8988T (cell line): ENCODE measurements around the gene SCYGR3.
"Not testable (repeated sequence)": the region's sequence is repeated elsewhere in the genome, so short reads cannot be mapped to it uniquely, and the experiment has no call there.

Experiments
- DNase-seq: peaks from one replicate; pipeline ENCODE4 v3.0.0; 2011

The SCYGR3 gene

DNA sequence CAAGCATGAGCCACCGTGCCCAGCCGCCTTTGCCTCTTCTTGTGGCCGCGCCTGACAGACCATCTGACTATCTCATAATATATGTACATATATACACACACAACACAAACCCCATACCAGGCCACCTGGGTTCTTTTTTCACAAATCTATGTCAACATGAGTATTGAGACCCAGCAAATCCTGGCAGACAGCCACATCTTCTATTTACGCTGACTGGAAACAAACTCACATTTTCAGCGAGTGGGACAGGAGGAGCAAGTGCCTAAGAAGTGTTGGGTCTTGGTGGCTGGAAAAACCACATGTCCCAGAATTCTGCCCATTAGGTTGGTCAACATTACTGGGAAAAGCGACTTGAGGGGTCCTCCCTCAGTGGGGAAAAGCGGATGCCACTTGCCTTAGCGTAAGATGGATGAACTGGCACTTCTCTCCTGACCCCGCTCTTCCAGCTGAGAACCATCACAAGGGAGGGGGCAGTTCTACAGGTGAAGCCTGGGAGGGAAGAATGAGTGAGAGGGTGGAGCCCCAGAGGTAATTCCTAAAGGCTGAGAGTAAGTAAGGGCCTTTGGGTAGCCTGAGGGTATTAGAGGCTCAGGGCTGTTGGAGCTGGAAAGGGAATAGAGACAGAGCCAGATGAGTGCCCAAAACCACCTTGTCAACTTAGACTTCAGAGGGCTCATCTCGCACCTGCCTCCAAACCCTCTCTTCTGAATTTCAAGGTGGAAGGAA lies 1.9 kb downstream of the SCYGR3 start:
- DNase-seq: no peak

DNA sequence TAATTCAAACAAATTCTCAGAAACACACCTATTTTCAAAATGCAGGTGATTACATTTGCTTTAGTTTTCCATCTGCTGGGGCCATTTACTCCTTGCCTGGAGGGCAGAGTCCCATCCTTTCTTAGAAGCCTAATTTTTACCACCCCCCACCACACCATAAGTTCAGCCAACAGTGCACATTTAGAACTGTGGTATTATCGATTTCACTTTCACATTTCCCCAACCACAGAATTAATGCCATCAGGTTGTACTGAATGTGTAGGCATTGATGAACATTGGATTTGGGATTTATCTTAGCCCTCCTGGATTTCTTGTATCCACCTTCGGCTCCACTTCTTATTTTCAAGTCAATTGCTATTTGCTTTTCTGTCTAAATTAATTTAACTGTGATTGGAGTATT lies 4.5 kb downstream of the SCYGR3 start:
- DNase-seq: no peak

DNA sequence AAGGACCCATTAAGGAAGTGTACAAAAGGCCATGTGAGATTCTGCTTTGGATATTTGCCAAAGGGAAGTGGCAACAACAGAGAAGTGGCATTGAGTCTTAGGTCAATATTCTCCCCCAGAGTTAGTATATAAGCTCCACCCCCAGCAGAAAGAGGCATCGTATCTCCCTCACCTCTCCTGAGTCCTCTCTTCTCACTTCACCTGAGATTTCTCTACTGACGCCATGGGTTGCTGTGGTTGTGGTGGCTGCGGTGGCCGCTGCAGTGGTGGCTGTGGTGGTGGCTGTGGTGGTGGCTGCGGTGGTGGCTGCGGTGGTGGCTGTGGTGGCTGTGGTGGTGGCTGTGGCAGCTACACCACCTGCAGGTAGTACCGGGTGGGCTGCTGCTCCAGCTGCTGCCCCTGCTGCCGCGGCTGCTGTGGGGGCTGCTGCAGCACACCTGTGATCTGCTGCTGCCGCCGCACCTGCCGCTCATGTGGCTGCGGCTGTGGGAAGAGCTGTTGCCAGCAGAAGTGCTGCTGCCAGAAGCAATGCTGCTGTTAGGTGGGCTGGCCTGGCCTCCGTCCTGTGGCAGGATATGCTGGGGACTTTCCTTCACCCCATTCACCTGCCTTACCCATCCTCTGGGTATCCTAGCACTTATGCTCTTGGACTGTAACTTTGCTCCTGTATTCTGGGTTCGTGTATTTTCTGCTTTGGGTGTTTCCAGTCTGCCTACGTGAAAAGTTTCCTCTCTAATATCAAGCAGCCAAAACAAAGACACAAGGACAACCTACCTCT lies 5.9 kb downstream of the SCYGR3 start:
- no peak for DNase-seq

DNA sequence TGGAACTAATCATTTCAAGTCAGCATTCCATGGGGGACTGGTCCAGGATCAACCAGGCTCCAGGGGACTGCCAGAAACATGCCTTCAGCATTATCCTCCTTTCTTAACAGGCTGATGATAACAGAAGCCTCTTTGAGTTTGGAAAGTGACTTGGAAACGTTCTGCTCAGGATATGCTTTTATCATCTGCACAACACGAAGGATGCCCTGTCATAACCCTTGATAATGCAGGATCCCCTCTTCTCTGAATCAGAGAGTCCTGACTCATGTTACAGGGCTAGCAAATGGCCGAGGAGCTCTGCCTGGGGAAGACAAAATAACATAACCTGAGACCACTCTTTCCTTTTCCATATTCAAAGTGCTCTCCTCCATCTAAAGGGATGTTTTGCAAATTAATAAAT lies 6.7 kb downstream of the SCYGR3 start:
- no peak for DNase-seq

DNA sequence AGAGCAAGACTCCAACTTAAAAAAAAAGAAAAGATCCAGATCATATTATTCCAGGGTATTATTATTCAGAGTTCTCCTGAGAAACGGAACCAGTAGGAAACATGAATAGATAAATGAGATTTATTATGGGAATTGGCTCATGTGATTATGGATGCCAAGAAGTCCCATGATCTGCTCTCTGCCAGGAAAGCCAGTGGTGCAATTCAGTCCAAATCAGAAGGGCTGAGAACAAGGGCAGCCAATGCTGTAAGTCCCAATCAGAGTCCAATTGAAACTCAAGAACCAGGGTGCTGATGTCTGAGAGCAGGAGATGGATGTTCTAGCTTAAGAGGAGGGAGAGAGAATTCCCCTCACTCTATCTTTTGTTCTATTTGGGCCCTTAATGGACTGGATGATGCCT lies 8.2 kb downstream of the SCYGR3 start:
- no peak for DNase-seq

DNA sequence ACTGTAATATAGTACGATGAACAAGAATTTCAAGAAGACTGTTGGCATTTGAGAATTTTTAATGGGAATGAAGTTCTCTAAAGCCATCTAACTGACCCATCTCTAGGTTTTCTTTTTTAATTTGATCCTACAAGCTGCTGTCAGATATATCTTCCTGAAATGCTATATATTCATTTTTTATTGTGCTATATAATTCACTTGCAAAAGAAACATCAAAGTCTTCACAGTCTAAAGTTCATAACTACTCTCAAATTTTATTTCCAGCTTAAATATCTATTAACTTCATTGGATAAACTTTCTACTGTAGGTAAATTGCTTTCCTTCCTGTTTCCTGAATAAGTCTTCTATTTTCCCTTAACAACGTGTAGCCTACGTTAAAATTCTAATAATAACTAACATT lies 12.3 kb downstream of the SCYGR3 start:
- no peak for DNase-seq

DNA sequence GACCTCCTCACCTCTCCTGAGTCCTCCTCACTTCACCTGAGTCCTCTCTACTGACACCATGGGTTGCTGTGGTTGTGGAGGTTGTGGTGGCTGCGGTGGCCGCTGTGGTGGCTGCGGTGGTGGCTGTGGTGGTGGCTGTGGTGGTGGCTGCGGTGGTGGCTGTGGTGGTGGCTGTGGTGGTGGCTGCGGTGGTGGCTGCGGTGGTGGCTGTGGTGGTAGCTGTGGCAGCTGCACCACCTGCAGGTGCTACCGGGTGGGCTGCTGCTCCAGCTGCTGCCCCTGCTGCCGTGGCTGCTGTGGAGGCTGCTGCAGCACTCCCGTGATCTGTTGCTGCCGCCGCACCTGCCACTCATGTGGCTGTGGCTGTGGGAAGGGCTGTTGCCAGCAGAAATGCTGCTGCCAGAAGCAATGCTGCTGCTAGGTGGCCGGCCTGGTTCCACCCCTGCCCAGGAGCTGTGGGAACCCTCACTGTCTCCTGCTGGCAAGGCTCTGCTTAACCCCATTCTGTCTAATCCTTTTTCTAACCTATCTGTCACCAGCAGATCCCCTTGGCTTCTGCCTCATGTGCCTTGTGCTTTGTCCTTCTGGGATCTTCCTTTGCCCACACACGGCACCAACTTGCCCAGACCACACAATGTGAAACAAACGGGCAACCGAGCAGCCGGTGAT lies 15.7 kb downstream of the SCYGR3 start, which contains the start of gene SCYGR2:
Gene SCYGR2, plus strand, starts transcription at position 59 of the 669 bp plus-strand sequence. Its CDS starts 0 bp downstream, at position 59.
- DNase-seq: not testable (repeated sequence)

DNA sequence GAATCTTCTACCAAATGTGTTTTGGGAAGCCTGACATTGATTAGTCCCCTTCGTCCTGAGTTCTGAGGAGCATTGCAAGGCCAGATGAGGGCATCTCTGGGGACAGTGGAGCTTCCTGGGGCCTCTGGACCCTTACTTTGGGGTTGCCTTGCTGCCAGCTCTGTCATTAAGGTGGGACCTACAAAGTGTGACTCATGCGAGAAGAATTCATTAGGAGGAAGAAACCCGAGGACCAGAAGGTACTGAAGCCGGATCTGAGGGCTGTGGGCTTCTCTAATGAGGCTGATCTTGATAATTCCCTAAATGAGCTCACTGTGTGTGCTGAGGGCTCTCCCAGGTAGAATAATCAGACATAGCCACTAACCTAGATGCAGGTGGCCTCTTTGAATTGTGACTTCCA lies 16.6 kb downstream of the SCYGR3 start:
- no peak for DNase-seq

DNA sequence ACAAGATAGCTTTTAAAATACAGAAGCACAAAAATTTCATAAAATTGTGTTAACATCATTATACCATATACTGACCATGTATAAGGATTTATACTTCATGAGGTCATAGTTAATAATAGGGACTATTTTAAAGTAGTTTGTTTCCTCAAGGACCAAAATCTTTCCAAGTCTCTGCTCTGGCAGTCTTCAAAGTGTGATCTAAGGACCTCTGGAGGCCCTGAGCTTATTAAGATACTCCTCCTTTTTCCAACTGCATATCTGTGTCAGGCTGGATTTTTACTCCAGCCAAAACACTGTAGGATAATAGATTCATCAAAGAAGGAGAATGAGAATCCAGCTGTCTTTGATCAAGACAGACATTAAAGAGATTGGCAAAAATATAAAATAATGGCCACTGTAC lies 17.6 kb downstream of the SCYGR3 start:
- DNase-seq: no peak

DNA sequence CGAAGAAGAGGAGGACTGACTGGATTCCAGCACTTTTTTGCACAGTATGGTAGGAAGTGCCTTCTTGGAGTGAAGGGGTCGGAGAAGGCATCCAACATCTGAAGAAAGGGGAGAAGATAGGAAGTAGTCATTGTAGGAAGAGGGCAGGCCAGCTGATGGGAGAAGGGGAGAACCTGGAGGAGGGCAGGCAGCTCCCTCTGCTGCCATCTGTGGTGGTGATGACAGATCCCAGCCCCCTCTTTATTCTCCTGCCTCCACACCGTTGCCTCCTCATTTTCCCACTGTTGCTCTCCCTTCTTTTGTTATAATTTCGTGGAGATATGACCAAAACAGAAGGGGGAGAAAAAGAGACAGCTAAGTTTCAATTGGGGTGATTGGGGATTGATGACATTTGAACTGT lies 18.8 kb downstream of the SCYGR3 start:
- no peak for DNase-seq

DNA sequence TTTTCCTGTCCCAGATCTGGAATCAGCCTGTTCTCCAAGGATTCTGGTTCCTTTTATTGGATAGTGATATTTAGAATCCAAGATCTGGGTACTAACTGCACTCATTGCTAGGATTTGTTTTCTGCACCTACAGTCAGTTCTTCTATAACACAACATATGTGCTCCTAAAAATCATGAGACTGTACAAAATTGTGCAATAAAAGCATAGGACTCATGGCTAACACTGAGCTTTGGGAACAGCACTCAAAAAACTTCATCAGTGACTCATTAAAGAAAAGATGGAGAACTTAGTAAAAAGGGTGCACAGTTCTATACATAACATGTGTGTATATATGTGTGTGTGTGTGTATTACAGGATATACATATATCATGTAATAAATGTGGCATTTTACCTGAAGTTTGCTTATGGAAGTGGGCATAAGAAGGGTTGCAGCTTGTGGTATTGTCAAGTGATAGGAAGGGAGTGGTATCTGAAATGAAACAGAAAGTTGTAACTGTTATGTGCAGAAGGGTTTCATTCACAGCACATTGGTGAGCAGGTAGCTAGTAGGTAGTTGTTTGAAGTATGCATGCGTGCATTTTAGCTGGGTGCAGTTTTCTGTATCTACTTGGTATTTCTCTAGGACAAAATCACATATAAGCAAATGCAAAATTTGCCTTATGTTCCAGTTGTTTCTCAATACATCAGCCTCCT lies 21.8 kb downstream of the SCYGR3 start:
- DNase-seq: no peak

DNA sequence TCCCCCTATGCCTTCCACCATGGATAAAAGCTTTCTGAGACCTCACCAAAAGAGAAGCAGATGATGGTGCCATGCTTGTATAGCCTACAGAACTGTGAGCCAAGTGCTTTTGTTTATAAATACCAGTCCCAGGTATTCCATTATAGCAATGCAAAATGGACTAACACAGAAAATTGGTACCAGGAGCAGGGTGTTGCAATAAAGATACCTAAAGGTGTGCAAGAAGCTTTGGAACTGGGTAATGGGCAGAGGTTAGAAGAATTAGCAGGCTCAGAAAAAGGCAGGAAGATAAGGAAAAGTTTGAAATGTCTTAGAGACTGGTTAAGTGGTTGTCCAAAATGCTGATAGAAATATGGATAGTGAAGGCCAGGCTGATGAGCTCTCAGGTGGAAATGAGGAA lies 32.3 kb downstream of the SCYGR3 start:
- no peak for DNase-seq

DNA sequence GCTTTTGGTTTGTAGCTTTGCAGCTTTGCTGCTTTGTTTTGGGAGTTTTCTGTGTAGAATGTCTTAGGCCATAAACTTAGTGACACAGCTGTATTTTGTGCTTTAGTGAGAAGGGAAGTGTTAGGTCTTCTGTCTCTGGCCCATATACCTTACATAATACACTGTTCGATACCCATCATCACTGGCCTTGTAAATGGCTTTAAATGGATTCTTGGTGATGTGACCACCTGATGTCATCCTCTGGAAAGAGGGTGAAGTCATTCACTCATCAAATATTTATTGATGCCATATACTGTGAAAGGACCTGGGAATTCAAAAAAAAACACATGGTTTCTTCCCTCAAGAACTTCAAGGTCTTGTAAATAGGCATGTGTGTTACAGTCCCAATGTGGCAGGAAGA lies 34.8 kb downstream of the SCYGR3 start:
- no peak for DNase-seq

DNA sequence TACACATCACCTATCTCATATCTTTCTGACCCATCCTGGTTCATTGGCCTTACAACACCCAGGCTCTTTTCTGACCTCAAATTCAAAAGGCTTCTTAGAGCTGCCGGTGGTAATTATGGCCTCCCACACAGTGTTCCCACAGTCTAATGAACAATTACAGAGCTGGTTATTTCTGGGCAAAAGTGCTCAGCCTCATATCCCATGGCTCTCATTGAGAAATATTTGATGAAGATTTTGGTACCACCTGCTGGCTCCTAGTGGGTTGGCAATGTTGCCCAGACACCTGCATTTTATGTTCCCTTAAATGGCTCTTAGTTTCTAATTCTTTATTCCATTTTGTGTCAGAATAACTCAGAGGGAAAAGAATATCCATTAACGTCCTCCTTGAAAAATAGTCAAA lies 36.0 kb downstream of the SCYGR3 start:
- no peak for DNase-seq

DNA sequence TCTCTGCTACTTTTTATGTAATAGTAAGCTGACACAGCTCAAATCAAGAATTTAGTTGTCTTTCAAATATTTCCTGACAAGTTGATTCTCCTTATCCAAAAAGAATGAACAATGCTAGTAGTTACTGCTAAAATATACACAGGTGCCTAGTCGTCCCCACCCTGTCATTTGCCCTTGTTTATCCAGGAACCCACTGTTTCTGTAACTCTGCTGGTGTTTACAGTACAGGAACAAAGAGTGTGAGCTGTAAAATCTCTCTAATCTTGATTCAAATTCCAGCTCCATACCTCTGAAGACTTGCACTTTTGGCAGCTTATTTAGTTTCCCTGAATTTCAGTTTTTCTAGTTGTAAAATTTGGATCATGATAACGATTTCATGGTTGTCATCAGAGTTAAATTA lies 37.1 kb downstream of the SCYGR3 start:
- DNase-seq: no peak

DNA sequence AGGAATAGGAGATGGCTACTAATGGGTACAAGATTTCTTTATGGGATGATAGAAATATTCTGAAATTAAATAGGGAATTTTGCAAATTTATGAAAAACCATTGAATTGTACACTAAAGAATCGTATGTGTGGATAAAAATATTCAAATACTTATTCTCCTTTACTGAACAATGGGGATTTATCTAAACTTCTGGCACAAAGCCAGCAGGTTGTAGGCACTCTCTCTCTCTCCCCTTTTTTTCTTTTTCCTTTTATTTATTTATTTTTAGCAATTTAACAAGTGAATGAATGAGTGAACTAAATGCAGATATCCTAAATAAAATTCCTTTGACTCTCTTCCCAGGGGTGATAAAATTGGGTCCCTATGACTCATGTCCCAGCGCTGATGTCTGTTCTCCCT lies 37.8 kb downstream of the SCYGR3 start:
- DNase-seq: no peak

DNA sequence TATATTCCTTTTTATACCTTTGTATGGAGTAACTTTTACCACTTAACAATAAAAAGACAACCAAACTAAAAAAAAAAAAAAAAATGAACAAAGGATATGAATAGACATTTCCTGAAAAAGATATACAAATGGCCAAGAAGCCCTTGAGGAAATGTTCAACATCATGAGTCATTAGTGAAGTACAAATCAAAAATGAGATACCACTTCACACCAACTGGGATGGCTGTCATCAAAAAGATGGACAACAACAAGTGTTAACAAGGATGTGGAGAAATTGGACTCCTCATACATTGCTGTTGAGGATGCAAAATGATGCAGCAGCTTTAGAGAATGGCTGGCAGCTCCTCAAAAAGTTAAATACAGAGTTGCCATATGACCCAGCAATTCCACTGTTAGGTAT lies 38.5 kb downstream of the SCYGR3 start:
- no peak for DNase-seq

DNA sequence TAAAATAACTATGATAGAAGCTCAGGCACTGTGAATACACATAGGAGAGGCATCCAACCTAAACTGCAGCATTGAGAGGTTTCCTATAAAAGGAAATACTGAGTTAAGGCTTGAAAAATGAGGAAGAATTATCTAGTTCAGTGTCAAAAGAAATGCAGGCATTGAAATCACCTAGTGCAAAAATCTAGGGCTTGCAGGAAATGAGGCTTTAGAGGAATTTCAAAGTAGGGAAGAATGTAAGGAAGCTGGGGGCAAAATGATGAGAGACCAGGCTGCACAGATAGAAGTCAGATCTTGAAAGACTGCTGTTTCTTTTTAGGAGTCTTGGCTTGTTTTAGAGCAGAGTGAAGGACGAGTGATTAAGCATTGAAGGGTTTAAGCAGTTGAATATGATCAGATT lies 44.0 kb downstream of the SCYGR3 start:
- no peak for DNase-seq

DNA sequence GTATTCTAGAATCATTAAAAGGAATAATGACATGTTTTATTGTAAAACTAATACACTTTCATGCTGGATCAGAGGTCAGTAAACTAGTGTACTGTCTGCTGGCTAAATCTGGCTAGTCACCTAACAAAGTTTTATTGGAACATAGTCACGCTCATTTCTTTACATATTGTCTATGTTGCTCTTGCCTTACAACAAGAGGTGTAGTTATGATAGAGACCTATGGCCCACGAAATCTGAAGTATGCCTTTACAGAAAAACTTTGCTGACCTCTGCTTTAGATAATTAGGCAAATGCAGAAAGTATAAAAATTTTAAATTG lies 45.8 kb downstream of the SCYGR3 start:
- no peak for DNase-seq

DNA sequence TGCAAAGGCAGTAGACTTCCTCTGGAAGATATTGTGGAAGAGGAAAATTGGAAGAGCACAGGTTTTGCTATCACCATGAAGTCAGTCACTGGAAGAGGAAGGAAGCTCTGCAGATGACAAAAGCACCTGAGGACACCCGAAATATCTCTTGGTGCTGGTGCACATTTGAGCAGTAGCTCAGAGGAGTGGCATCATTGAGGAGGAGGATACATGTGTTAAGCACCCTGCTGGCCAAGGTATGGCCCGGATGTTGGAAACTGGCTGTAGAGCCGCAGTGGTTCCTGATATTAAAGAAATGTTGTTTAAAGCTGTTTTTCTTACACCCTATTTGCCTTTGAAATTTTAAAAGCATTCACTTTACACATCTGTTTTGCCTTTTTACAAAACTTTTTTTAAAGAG lies 48.6 kb downstream of the SCYGR3 start:
- DNase-seq: no peak

DNA sequence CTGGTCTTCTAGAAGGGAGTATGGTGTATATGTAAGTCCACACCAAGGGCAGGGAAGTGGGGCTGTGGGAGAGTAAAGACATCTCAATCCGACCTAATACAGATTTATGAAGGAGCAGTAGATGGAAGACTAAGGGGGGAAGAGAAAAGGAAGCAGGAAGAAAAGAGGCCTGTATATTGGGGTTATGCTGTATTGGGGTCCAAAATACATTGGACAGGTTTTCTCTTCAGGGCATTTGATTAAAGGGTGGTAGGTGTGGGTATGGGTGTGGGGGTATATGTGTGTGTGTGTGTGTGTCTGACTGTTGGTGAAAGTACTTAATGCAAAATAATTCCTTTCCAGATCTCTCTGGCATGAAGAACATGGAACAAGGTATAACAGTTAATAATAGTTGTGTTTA lies 49.6 kb downstream of the SCYGR3 start:
- no peak for DNase-seq
